GM19193 (cell line): ENCODE data around the gene ROGDI.

Experiments
- POLR2A ChIP-seq: IDR thresholded peaks from 4 replicates; pipeline ENCODE4 v1.6.1; 2011; ENCODE audit not compliant: insufficient read depth, insufficient read length; ENCODE audit errors: extremely low read depth

Gene ROGDI

DNA sequence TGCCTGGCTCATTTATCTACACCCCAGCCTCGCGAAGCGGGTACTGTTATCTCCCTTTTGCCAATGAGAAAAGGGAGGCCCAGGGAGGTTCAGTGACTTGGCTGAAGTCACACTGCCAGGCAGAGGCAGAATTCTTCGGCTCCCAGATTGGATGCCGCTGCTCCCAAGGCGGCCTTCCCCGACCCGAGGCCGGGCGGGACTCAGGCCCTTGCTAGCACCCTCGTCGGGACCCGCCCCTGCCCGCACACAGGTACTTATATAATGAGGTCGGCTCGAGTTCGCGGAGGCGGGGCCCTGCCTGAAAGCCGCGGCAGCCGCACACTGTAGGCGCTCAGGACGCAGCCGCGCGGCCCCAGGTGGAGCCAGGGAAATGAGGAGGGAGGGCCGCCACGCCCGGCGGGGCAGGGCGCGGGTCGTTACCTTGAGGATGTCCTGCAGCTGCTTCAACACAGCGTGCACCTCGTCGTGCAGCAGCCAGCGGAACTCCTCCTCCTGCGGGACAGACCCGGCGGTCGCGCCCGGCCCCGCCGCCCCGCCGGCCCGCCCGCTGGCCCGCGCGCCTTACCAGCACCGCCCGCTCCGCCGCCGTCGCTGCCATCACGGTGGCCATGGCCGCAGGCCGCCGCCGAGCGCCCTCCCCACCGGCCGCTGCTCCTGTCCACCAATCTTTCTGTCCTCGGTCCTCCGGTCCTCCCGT is at the start of gene ROGDI:
Gene ROGDI, minus strand, starts transcription at position 672 of the 697 bp plus-strand sequence. Its CDS starts 62 bp downstream, at position 610.
- TF ChIP-seq POLR2A: no peak

DNA sequence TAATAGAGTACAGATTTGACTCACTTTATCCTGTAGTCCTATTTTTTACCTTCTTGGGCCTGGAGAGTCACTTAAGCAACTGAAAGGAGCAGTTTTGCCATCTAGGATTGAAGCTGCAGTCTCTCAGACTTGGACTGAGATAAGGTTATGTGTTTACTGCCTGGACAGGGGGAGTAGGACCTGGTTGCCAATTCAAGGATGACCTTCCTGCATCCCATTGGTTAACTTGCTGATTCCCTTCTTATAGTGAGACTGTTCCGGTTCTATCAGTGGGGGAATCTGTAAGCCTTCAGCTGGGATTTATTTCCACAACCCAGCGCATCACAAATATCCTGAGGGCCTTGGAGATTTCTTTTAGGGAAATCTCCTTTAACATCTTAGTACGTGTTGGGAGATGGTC is 47.8 kb upstream of the ROGDI start:
- TF ChIP-seq POLR2A: no peak

DNA sequence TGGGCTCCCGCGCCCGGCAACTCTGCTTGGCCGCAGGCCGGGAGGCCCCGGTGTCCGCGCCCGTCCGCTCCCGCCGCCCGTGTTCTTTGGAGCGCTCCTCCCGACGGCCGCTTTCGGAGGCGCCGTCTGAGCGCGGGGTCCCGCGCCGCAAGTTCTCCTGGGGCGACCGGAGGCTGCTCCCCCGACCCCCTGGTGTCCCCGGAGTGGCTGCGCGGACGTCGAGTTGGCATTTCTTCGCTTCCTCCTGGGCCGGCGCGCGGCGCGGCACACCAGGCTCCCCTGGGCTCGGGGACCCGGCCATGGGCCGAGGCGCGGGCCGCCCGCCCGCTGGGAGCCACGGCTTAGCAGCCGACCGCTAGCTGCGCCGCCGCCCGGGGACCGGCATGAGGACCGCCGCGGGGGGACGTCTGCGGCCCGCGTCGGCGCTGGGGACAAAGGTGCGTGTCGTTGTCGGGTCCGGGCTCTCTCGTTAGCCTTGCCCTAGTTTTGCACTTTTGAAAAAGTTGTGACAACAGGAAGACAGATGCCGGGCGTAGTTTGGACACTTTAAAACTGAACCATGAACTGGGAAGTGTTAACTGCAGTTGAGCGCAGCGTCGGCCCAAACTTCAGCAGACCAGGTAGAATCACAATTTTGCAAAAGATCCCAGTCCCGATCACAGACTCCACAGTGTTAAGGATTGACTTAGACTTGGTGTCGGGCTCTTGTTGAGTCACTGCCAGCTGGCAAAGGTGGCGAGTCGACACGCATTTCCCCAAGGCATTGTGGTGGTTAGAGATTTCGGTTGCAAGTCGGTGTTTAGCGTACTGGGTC is 45.5 kb upstream of the ROGDI start:
- TF ChIP-seq POLR2A: no peak

DNA sequence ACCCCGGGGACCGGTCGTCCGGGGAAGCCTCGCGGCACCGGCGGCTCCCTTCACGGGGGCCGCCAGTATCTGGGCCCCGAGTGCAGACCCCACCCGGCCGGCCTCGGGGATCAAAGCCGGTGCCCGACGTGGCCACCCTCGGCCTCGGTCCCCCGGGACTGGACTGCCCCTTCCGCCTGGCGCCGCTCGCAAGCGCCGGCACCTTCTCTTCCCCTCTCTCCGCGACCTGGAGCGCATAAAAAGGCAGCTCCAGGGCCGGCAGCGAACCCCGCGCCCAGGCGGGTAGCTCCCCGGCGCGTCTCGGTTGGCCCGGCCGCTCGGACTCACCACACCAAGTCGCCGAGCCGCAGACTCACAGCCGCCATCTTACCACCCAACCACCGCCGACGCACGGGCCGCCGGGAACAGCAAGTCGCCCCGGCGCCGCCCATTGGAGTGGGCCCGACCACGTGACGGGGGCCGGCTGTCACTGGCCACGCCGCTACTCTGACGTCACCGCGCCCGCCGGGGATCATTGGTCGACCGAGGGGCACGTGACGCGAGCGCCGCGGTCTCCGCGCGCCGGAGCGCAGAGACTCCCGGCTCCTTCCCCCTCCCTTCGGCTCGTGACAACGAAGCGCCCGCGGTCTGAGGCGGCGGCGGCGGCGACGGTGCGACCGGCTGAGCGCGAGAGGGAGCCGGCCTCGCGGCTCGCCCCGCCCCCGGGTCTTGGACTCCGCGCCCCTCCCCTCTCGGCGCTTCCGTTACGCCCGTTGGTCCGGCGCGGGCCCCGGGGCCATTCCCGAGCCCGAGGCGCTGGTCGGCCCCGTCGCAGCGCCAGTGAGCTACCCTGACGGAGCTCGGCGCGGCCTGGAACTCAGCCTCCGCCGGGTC is 44.7 kb upstream of the ROGDI start, which contains the start of the genes GLYR1 and UBN1:
Gene GLYR1, minus strand, starts transcription at position 388 of the 873 bp plus-strand sequence. Its CDS starts 23 bp downstream, at position 365.
Gene UBN1, plus strand, starts transcription at position 581 of the 873 bp plus-strand sequence. CDS start 5,437 bp downstream, outside the sequence.
- peak; percentile 92 for TF ChIP-seq POLR2A

DNA sequence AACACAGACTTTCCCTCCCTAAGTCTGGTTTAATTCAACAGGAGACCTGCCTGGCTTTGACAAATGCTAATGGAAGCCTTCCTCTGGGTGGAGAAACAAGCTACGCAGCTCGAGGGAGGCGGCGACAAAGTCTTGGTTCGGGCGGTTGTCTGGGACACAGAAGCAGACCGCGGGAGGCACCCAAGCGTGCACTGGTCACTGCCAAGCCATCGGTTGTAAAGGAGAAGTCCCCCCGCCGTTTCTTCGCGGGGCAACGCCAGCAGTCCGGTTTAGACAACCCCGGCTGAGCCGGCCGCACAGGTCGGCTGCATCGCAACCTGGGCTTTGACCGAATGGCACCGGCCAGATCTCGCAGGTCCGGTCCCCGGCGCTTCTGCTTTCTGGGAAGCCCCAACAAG is 44.1 kb upstream of the ROGDI start:
- no peak for TF ChIP-seq POLR2A

GRCh38 chr16:4840984-4841383 is 38.6 kb upstream of the ROGDI start:
- TF ChIP-seq POLR2A: no peak

- no peak for TF ChIP-seq POLR2A
These were observed 37.5 kb upstream of the ROGDI start for GRCh38 chr16:4839942-4840341.

DNA sequence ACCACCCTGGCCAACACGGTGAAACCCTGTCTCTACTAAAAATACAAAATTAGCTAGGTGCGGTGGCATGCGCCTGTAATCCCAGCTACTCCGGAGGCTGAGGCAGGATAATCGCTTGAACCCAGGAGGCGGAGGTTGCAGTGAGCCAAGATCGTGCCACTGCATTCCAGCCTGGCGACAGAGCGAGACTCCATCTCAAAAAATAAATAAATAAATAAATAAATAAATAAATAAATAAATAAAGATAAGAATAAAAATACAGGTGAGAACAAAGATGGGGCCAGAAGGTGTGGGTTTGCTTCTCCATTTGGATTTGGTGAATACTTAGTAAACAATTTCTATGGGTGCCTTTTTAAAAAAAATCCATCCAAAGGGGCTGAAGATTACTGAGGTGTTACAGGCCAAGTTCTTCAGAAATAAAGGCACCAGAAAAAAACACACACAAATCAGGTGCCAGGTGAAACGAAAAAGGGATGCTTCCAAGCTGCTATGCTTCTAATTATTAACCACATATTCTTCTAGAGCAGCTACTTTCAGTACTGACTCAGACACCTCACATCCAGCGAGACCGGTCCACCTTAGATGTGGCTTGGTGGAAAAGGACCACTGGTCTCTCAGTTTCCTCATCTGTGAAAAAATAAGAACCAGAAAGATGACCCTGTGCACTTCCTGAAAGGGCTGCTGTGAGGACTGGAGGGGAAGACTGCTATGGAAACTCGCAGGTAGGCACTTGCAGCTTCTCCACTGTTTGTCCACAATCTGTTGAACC is 35.5 kb upstream of the ROGDI start:
- TF ChIP-seq POLR2A: no peak

- TF ChIP-seq POLR2A: no peak
These were observed 34.3 kb upstream of the ROGDI start for GRCh38 chr16:4836727-4837126.

DNA sequence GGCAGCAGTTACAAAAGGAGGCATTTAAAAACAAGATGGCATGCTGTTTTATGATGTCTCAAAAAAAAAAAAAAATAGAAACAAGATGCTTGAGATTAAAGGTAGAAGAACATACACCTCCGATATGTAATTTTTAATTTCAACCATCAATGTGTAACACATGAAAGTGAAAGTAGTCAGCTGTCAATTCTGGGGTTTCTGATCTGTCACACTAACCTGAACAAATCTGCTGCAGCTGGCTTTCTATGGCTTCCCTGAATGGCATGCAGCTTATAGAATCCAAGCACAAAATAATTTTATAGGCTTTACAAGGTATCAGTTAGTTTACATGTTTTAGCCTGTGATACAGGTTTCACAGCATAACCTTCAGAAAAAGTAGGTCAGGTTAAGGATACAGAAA is 31.2 kb upstream of the ROGDI start:
- TF ChIP-seq POLR2A: no peak

DNA sequence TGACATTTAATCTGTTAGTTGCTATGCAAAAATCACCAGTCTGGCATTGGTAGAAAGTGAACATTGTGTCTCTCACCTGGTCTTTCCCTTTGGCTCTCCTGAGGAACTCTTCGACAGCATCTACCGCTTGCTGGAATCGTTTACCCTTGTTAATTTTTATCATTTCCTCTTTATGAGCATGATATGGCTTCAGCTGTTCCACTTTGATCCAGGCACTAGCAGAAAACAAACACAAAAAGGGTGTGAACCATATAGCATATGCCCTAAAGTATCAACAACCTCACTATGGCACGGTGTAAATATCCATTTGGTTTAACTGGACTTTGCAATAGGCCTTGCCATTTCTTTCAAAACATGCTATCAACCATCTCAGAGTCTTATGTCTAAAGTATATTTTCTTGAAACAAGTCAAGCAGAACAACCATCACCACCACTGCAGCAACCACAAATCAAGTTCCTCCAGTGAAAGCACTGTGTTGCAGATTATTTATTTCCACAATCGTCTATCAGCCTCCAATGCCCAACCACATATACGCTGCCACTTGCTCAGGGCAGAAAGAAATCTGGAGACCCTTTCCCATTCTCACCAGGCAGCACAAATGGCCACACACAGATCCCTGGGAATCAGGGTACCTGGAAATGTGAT is 30.4 kb upstream of the ROGDI start:
- TF ChIP-seq POLR2A: no peak

- no peak for TF ChIP-seq POLR2A
These were observed 29.2 kb upstream of the ROGDI start for GRCh38 chr16:4831616-4832015.

DNA sequence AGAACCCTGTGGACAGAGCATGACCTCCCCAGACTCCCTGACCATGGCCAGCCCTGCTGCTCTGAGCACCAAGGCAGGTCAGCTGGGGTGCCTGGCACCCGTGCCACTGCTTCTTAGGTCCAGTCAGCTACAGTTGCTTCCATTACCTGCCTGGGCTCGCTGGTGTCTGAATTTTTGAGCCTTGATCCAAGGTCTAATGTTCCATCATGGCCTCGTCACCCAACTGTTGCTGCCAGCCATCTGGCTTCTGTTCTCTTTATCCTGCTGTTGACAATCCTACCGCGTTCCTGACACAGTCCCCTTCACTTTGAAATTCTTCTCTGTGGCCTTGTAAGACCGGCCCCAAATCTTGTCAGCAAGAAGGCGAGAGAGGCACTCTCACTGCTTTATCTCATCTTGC is 28.0 kb upstream of the ROGDI start:
- no peak for TF ChIP-seq POLR2A

GRCh38 chr16:4828567-4829321 is 26.3 kb upstream of the ROGDI start:
- TF ChIP-seq POLR2A: no peak

- no peak for TF ChIP-seq POLR2A
These were observed 24.5 kb upstream of the ROGDI start for GRCh38 chr16:4826980-4827379.
